ENCODE data around the gene CCDC63.

The CCDC63 gene

DNA sequence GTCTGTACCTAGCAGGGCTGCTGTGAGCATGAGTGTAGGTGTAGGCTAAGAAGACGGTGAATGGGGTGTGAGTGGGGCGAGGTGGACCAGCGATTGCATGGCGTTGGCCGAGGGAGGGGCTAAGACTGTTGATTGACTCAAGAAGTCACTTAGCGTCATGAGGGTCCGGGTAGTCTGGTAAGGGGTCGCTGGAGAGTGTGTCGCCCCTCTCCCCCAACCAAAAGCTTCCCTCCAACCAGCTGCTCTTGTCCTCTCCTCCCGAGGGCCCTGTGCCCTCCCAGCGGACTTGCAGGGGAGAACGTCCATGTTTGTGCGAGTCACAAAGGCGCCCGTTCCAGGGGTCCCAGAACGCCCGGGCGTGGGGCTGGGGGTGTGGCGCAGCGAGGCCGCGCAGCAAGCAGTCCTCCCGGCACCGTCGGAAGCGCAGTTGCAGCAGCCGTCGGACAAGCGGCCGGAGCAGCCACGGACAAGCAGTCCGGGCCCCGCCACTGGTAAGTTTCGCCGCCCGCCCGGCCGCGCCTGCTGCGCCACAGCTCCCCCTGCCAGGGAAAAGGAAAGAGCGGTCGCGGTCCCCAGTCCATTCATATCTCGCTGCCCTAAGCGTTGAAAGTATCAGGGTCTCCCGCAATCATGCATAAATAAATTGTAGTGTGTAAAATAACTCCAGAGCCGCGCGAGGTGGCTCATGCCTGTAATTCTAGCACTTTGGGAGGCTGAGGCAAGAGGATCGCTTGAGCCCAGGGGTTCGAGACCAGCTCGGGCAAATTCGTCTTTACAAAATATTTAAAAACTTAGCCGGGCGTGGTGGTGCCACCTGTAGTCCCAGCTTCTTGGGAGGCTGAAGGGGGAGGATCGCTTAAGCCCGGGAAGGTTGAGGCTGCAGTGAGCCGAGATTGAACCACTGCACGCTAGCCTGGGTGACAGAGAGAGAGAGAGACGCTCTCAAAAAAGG is at the start of gene CCDC63:
Gene CCDC63 (plus strand): TSS at position 373 of the 952 bp plus-strand sequence. CDS start 5,968 bp downstream, outside the sequence.
- DNase-seq, result peak; percentile 68

DNA sequence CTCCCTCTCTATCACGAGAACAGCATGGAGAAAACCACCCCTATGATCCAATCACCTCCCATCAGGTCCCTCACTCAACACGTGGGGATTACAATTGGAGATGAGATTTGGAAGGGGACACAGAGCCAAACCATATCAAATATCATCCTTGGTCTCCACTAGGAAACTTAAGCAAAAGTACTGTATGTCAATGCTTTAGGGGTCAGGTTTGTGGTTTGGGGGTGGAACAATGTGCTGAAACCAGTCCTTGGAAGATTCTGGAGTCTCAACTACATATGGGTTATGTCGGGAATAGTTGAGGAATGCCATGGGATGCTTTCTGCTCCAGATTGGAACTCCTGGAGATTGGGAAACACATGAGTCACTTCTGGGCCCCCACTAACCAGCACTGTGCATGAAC is 48.3 kb upstream of the CCDC63 start:
- DNase-seq, result no peak

DNA sequence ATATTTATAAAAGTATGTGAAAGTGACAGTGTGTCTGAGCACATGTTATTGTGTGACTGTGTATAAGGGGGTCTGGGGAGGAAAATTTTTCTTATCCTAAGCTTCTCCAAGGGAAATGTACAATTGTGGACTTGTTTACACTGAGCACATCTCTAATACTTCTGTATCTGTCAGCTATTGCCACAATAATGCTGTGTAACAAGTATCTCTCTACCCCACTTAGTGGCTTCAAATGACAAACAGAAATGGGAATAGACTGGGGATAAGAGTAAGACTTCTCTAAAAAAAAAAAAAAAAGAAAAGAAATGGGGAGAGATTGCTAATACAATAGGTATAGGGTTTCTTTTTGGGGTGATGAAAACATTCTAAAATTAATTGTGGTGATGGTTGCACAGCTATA is 44.3 kb upstream of the CCDC63 start:
- DNase-seq, result no peak

DNA sequence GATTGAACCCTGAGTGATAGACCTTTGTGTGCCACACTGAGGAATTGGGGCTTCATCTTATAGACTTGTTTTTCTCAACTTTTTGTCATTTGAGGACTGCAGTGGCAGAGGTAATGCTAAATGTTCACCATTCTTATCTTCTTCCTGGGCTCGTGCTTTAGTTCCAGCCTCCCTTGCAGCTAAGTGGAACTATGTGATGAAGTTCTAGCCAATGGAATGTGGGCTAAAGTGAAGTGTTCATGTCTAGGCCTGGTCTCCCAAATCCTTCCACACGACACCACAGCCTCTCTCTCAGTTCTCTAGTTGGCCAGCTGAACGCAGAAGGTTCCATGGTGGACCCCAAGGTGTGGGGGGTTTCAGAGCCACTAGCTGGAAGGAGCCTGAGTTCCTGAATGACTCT is 42.4 kb upstream of the CCDC63 start:
- no peak for DNase-seq

DNA sequence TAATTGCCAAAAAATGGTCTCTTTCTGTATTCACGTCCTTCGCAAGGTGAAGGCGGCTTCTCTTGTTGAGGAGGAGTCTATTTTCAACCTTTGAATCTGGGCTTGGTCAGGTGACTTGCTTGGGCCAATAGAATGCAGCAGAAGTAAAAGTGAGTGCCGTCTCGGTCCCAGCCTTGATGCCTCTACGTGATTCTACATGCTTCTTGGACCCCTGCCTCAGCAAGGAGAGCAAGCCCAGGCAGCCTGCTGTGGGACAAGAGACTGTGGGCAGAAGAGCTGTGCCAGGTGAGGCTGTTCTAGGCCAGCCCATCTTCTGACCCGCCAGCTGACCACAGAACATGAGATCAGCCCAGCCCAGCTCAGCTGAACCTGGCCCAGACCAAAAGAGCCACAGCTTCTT is 39.1 kb upstream of the CCDC63 start:
- no peak for DNase-seq

DNA sequence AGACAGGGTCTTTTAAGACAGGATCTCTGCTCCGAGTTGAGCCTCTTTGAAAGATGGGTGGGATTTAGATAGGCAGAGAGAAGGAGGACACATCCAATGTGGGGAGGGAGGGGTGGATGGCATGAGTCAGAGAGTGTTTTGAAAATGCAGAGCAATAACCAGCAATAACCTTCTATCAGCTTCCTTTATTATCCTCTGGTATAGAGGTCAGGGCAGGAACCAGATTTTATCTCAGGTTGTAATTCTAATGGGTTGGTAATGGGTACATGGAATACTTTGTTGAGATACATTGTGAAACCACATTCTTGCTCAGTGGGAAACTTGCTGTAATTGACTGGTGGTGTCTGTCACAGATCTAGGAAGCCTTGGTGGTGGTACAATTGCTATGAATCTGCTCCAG is 37.6 kb upstream of the CCDC63 start:
- DNase-seq, result no peak

DNA sequence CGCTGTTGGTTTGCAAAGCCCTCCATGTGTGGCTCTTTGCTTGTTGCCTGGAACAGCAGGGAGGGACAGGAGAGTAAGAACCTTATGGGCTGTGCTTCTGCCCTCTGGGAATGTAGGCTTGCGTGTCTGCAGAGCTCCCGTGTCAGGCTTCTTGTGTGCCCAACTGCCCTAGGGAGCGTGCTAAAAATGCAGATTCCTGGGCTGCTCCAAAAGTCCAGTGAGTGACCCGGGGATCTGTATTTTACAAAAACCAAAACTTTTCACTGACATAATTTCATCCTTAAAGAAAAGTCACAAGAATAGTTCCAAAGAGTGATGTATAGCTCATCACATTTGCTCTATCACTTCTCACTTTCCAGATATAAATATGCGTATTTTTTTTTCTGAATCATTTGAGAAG is 34.8 kb upstream of the CCDC63 start:
- no peak for DNase-seq

DNA sequence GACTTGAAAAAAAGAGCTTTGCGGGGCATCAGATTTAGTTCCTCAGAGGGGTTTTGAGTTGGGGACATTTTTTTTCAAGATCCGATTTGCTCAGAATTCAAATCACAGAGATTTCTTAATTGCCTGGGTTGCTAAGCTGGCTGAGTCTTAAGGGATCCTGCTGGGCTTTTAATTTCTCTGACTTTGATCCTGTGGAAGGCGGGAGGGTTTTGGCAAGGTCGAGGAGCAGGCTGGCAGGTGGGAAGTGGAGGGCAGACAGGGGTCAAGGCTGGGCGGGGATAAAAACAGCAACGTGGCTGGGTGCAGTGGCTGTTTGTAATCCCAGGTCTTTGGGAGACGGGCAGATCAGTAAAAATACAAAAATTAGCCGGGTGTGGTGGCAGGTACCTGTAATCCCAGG is 33.5 kb upstream of the CCDC63 start:
- DNase-seq, result no peak

DNA sequence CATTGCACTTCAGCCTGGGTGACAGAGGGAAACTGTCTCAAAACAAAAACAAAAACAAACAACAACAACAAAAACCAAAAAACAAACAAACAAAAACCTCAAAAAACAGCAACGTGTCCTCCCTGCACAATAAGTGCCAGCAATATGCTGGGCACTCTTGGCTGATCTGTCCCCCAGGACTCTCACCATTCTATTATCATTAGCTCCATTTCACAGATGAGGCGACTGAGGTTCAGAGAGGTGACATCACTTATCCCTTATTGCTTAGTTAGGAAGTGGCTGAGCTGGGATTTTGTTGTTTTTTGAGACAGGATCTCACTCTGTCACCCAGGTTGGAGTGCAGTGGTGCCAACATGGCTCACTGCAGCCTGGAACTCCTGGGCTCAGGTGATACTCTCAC is 33.0 kb upstream of the CCDC63 start:
- DNase-seq, result no peak

DNA sequence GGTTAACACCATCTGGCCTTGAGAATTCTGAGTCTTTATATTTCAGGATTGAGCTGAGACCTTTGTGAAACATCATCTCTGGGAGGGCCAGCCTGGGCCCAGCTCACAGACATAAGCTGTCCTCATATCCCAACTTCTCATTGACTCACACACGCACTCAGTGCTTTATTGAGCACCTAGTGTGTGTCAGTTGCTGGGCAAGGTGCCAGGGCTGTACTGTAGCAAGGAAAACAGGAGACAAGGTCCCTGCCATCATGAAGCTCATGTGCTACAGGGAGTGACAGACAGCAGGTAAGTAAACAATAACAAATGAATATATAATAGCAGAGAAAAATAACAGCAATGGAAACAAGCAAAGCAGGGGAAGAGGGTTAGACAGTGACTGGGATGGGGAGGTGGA is 30.5 kb upstream of the CCDC63 start:
- no peak for DNase-seq

DNA sequence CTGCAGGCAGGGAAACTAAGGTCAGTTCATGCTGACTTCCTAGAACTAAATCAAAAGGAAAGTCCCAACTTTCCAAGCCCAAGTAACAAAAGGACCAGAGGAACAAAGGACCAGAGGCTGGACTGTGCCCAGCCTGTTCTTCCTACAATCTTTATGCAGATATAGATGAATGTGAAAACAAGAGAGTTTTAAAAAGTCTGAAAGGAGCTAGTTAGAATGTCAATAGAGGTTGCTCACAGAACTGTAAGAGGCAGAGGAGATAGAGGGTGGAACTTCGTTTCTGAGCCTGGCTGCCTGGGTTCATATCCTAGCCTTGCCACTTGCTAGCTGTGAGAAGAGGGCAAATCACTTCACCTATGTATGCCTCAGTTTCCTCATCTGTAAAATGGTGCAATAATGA is 30.0 kb upstream of the CCDC63 start:
- no peak for DNase-seq

DNA sequence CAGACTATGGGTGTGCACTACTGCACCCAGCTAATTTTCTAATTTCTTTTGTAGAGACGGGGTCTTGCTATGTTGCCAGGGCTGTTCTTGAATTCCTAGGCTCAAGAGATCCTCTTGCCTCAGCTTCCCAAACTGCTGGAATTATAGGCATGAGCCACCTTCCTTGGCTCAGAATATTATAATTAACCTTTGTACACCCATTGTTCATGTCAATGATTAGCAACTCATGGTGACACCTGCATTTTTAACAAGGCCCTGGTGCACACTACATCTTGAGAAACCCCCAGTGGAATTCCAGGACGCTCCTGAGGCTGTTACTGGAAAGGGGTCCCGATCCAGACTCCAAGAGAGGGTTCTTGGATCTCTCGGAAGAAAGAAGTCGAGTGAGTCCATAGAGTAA is 28.3 kb upstream of the CCDC63 start:
- no peak for DNase-seq

DNA sequence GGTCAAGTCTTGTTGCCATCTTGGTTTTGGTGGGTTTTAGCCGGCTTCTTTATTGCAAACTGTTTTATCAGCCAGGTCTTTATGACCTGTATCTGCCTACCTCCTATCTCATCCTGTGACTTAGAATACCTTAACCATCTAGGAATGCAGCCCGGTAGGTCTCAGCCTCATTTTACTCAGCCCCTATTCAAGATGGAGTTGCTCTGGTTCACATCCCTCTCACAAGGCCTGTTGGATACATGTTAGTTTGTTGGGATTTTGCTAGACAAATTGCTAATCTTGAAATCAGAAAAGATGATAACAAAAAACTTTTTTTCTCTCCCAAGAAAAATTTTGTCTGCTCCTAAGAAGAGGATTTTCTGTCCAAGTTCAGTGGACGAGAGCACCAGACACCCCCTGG is 27.6 kb upstream of the CCDC63 start:
- no peak for DNase-seq

DNA sequence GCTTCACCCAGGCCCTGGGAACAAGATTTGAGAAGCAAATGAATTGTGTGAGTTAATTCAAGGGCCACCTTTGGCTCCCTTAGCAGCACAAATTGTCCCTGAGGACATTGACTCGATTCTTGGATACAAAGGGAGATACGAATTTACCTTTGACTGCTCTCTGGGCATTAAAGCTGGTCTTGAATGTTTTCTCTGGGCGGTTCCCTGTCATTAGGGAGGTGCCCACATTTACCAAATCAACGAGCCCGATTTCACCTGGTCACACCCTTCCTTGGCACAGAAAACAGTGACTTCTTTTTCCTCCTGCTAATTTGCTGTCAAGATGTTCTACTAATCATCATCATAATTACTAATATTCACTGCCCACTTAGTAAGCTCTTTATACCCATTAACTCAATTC is 27.1 kb upstream of the CCDC63 start:
- no peak for DNase-seq

DNA sequence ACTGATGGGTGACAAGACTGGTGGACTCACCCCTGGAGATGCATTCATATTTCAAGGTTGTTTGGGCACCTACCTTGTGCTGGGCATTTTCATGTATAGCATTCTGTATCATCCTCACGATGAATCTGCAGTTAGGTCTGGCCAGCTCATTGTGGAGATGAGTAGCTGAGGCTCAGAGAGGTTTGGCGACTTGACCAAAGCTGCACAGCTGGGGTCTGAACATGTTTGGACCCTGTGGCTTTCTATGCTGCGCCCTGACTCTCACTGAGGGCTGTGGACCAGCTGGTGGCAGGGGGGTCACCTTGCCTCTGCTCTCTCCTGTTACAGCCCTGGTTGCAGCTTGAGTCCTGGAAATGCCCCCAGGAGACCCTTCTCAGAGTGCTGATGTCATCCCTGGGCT is 24.9 kb upstream of the CCDC63 start:
- no peak for DNase-seq

DNA sequence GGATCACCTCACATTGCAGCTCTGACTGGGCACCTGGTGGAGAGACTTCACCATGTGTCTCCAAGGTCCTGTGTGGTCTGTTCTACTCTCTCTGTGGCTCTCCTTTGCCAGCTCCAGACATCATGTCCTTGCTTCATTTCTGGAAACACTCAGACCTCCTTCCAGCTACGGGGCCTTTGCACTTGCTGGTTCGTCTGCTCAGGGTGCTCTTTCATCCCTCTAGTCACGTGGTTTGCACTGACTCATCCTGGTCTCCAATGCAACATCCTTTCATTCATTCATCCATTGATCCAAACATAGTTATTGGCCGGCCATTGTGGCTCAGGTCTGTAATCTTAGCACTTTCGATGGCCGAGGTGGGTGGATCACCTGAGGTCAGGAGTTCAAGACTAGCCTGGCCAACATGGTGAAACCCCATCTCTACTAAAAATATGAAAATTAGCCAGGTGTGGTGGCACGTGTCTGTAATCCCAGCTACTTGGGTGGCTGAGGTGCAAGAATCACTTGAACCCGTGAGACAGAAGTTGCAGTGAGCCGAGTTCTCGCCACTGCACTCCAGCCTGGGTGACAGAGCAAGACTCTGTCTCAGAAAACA is 23.9 kb upstream of the CCDC63 start:
- DNase-seq, result no peak

DNA sequence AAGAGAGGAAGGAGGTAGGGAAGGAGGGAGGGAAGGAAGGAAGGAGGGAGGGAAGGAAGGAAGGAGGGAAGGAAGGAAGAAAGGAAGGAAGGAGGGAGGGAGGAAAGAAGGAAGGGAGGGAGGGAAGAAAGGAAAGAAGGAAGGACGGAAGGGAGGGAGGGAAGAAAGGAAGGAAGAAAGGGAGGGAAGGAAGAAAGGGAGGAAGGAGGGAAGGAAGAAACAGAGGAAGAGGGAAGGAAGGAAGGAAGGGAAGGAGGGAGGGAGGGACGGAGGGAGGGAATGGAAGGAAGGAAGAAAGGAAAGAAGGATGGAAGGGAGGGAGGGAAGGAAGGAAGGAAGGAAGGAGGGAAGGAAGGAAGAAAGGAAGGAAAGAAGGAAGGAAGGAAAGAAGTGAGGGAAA is 22.4 kb upstream of the CCDC63 start:
- no peak for DNase-seq

DNA sequence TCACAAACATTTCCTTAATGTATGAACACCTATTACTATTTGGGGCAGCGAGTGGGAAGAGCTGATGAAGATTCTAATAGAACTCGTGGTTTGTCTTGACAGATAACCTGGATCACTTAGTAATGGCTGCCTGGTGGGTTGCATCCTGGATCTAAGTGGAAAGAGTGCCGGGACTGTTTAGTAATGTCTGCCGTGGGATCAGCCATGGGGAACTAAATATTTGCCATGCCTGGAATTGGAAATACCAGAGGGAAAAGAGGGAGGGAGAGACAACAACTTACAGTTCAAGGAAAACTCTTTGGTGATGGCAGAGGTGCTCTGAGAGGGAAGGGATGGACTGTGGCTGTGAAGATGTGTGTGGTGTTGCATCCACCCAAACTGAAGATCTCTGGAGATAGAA is 21.3 kb upstream of the CCDC63 start:
- DNase-seq, result no peak

DNA sequence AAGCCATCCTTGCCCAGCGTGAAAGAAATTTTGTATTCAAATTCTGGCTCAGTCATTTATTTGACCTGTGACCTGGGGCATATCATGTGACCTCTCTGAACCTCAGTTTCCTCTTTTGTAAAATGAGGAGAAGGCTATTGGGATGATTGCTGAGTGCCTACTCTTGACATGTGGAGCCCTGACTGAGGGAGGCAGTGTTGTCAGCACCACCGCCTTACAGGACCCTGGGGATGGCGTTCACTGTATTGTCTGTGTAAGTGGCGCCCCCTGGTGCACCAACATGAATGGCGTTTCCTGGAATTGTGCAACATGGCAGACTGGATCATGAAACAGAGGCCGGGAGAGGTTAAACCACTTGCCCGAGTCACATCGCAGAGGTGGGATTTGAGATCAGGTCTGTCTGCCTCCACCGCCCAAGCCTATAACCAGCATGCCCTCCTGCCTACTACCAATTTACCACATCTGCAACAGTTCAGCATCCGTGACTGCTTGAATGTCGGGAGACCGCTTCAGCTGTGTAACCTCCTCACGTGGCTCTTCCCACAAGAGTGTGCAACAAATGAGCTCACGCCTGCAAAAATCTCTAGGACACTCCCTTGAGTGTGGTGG is 20.1 kb upstream of the CCDC63 start:
- peak; percentile 81 for DNase-seq

DNA sequence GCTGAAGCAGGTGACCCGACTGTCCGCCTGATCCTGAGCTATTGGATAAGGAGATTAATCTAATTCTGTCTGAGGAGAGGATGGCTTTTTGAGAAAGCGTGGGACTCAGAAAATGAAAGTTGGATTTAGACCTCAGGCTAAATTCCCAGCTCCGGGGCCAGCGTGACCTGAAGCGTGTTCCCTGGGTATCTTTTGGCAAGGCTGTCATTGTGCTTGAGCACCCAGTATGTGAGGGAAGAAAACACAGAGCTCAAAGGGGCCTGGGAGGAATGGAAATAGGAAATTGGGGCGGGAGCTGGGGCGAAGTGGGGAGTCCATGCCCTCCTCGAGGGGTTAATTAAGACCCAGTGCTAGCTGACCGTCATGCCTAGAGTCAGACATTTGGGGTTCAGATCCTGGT is 17.5 kb upstream of the CCDC63 start:
- no peak for DNase-seq

DNA sequence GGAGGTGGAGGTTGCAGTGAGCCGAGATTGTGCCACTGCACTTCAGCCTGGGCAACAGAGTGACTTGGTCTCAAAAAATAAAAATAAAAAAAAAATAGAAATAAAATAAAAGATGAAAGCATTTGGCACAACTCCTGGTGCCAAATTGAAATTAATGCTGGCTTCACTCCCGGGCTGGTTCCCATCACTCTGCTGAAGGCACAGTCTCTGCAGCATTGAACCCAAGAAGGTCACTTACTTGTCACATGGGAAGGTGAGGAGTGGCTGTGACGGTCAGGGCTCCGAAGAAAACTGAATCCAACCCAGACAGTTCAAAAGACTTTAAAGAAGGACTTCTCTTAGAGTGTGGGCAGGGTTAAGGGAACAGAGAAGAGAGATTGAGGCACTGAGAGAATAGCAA is 10.5 kb upstream of the CCDC63 start:
- DNase-seq, result no peak

DNA sequence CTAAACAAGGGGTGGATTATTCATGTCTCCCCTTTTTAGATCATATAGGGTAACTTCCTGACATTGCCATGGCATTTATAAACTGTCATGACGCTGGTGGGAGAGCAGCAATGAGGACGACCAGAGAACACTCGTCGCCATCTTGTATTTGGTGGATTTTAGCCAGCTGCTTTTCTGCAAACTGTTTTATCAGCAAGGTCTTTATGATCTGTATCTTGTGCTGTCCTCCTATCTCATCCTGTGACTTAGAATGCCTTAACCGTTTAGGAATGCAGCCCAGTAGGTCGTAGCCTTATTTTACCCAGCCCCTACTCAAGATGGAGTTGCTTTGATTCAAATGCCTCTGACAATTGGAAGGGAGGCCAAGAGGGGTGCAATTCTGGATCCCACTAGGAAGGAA is 5.8 kb upstream of the CCDC63 start:
- no peak for DNase-seq

DNA sequence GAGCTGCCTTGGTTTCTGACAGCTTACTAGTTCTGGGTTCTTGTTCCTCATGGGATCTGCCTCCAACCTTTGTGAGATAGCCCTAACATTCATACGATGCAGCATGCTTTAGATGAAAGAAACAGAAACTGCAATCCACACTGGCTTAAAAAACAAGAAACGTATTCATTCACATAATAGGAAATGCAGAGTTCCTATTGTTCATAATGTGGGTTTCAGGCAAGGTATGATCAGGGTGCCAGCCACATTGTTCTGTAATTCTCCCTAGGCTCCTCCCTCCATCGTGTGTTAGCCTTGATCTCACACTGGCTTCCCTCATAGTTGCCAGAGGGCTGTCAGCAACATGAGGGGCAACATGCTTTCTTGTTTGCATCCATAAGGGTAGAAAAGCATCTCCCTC is 2.7 kb upstream of the CCDC63 start:
- DNase-seq, result no peak
